Endodermal cell (in vitro differentiated cells): ENCODE data around the gene RFC3. TPM values are rescaled to one million over a fixed set of nuclear protein-coding genes. Genes with fewer than 3 reads are reported as not detected.
A peak's percentile ranks its signal among the peaks of the same experiment; 100 is the strongest.
"Not testable (repeated sequence)": the region's sequence is repeated elsewhere in the genome, so short reads cannot be mapped to it uniquely, and the experiment has no call there.

Experiments
- DNase-seq: peaks from one replicate; pipeline ENCODE4 v3.0.0-alpha.2; 2017
- H3K27ac ChIP-seq: 2 replicates; pipeline ENCODE4 v1.5.1; 2013; ENCODE audit warnings: mild to moderate bottlenecking, low read depth, low read length, moderate library complexity
- H3K27me3 ChIP-seq: 2 replicates; pipeline ENCODE4 v1.6.1; 2013; ENCODE audit warnings: mild to moderate bottlenecking, low read length, moderate library complexity; ENCODE audit not compliant: insufficient read depth, control insufficient read depth, poor library complexity, severe bottlenecking
- H3K36me3 ChIP-seq: 2 replicates; pipeline ENCODE4 v1.7.0; 2013; ENCODE audit warnings: mild to moderate bottlenecking, low read length, moderate library complexity; ENCODE audit not compliant: control insufficient read depth, insufficient read depth
- H3K4me1 ChIP-seq: one replicate; pipeline ENCODE4 v1.7.0; 2013; ENCODE audit warnings: low read length; ENCODE audit not compliant: control insufficient read depth, insufficient read depth
- H3K4me3 ChIP-seq: 2 replicates; pipeline ENCODE4 v1.5.1; 2013; ENCODE audit warnings: mild to moderate bottlenecking, low read length, moderate library complexity
- H3K9ac ChIP-seq: 2 replicates; pipeline ENCODE4 v1.6.1; 2013; ENCODE audit warnings: mild to moderate bottlenecking, low read length, moderate library complexity; ENCODE audit not compliant: poor library complexity, severe bottlenecking; ENCODE audit errors: extremely low read depth
- H3K9me3 ChIP-seq: 2 replicates; pipeline ENCODE4 v1.6.1; 2013; ENCODE audit warnings: mild to moderate bottlenecking, low read length, moderate library complexity; ENCODE audit not compliant: control insufficient read depth
- H3K27ac Mint-ChIP-seq: 2 replicates; pipeline ENCODE4 v1.8.0; 2020; ENCODE audit warnings: mixed read lengths
- H3K27me3 Mint-ChIP-seq: 2 replicates; pipeline ENCODE4 v1.8.0; 2021; ENCODE audit warnings: mild to moderate bottlenecking, mixed read lengths; ENCODE audit not compliant: insufficient read depth
- H3K36me3 Mint-ChIP-seq: 2 replicates; pipeline ENCODE4 v1.8.0; 2020; ENCODE audit warnings: low read depth, mixed read lengths
- H3K4me1 Mint-ChIP-seq: 2 replicates; pipeline ENCODE4 v1.8.0; 2020; ENCODE audit warnings: mixed read lengths
- H3K4me3 Mint-ChIP-seq: 2 replicates; pipeline ENCODE4 v1.8.0; 2020; ENCODE audit warnings: mild to moderate bottlenecking, moderate library complexity, mixed read lengths
- H3K9me3 Mint-ChIP-seq: 2 replicates; pipeline ENCODE4 v1.8.0; 2020; ENCODE audit warnings: mild to moderate bottlenecking, mixed read lengths
- CTCF ChIP-seq: fragments of 200-600 bp; sonication (generic); conservative IDR thresholded peaks from 2 replicates; pipeline ENCODE4 v1.5.0; 2021; ENCODE audit warnings: antibody characterized with exemption, mild to moderate bottlenecking
- WGBS, 2 experiments: methylation state at CpG; one replicate each; pipeline versions ENCODE4 v1.1.5 to v1.1.7; 2013; ENCODE audit warnings: missing lambda C conversion rate in 2 of 2, mixed read lengths in 1 of 2; ENCODE audit not compliant: insufficient coverage in 1 of 2, insufficient read length in 1 of 2; 5-methylcytosine and 5-hydroxymethylcytosine counted together
- total RNA-seq, 2 donors: library from RNA; stranded (reverse); fragmentation: NEBNext Ultra II Directional in 1 of 2; extraction: Animal tissue kit (Norgen Biotek cat#: 25700) in 1 of 2; gene quantifications; 2 replicates in 1 of 2; 3 replicates in 1 of 2; pipeline ENCODE4 v1.2.1, GENCODE V29; 2021

The RFC3 gene
- total RNA-seq, 2 donors from 2014 or later: 29.8 to 34.2 TPM

DNA sequence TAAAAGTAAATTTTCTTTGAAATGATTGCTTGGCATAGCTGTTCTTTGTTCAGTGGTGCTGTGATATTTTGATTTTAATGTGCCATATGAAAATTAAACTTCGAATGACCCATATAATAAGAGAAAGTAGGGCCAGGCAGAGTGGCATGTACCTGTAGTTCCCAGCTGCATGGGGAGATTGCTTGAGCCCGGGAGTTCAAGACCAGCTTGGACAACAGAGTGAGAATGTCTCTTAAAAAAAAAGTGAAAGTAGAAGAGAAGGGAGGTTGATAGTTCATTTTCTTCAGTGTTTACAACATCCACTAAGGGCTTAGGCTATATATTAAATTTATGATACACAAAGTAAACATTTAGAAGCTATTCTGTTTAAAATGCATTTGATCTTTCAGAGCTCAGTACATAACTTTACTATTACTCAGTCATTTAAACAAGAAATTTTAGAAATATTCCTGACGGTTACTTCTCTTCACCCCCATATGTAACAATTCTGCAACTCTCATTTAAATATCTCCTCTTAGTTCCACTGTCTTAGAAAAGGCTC is 17.2 kb upstream of the RFC3 start:
- 20 to 44% methylated on average over 2 to 3 of the region's 3 CpGs for WGBS, 2 experiments
- H3K9me3 Mint-ChIP-seq: no peaks in the 10 kb centered on the region

GRCh38 chr13:33806470-33807248 is 11.3 kb upstream of the RFC3 start:
- no peaks in the 10 kb centered on the region for H3K9me3 Mint-ChIP-seq
- 73 to 76% methylated on average over 7 to 8 of the region's 8 CpGs for WGBS, 2 experiments
- Histone ChIP-seq H3K36me3 (no peaks in the 10 kb centered on the region), H3K4me3 (peak overlapping the region; percentile 1), H3K4me1 (peaks cover 10% of the 10 kb centered on the region), H3K27me3 (no peaks in the 10 kb centered on the region), H3K9ac (no peak overlapping the region), H3K27ac (no peak overlapping the region), H3K9me3 (no peaks in the 10 kb centered on the region)
- no peak for TF ChIP-seq CTCF
- no peaks in the 10 kb centered on the region for H3K36me3 Mint-ChIP-seq
- H3K27me3 Mint-ChIP-seq: no peaks in the 10 kb centered on the region
- peak overlapping the region; percentile 14 for H3K4me3 Mint-ChIP-seq
- peaks cover 20% of the 10 kb centered on the region for H3K4me1 Mint-ChIP-seq
- DNase-seq: no peak
- no peak overlapping the region for H3K27ac Mint-ChIP-seq

More for the DNA sequence above, 17.2 kb upstream of the RFC3 start:
- Histone ChIP-seq H3K9ac (no peak overlapping the region), H3K4me1 (peaks cover 5% of the 10 kb centered on the region), H3K27me3 (no peaks in the 10 kb centered on the region), H3K9me3 (no peaks in the 10 kb centered on the region), H3K36me3 (no peaks in the 10 kb centered on the region), H3K27ac (no peak overlapping the region), H3K4me3 (no peak overlapping the region)
- Mint-ChIP-seq H3K4me3 (no peak overlapping the region), H3K27me3 (no peaks in the 10 kb centered on the region), H3K4me1 (peaks cover 10% of the 10 kb centered on the region), H3K27ac (no peak overlapping the region), H3K36me3 (no peaks in the 10 kb centered on the region)
- DNase-seq: no peak
- TF ChIP-seq CTCF: no peak

- H3K36me3 Mint-ChIP-seq: not testable (repeated sequence)
These were observed 5.1 kb upstream of the RFC3 start for GRCh38 chr13:33812829-33813228.

More at GRCh38 chr13:33812829-33813228, 5.1 kb upstream of the RFC3 start:
- not testable (repeated sequence) for H3K9ac ChIP-seq, H3K36me3 ChIP-seq, H3K27ac ChIP-seq, H3K27me3 ChIP-seq, DNase-seq, H3K4me1 ChIP-seq, H3K27ac Mint-ChIP-seq, H3K4me3 Mint-ChIP-seq, H3K9me3 Mint-ChIP-seq, H3K4me1 Mint-ChIP-seq, H3K9me3 ChIP-seq, H3K4me3 ChIP-seq
- peaks cover 17% of the 10 kb centered on the region for H3K27me3 Mint-ChIP-seq
- 83 to 96% methylated on average over 1 to 6 of the region's 7 CpGs for WGBS, 2 experiments
